ENCODE data around the gene CACNA1H. TPM values are rescaled to one million over a fixed set of nuclear protein-coding genes. Genes with fewer than 3 reads are reported as not detected.

Gene CACNA1H
- total and polyA plus RNA-seq, 2 donors = 0.61 to 2.6 TPM

- 83% methylated on average over 16 of the region's 16 CpGs for WGBS
- Histone ChIP-seq H3K27me3 (ENCODE audit: control insufficient read depth in 2 of 2, insufficient read depth in 1 of 2, low read length in 1 of 2) (no peaks in the 10 kb centered on the region), H3K9me3 (ENCODE audit: control insufficient read depth in 2 of 2, insufficient read depth in 1 of 2, low read length in 1 of 2) (peaks cover 0 to 7% of the 10 kb centered on the region in 2 donors), H3K36me3 (ENCODE audit: control insufficient read depth in 2 of 2, insufficient read depth in 2 of 2, low read length in 1 of 2) (no peaks in the 10 kb centered on the region), H3K4me1 (ENCODE audit: control insufficient read depth in 2 of 2, insufficient read depth in 2 of 2, low read length in 2 of 2) (no peaks in the 10 kb centered on the region), H3K27ac (ENCODE audit: low read depth in 1 of 2, low read length in 1 of 2) (no peak overlapping the region), H3K4me3 (ENCODE audit: low read length in 2 of 2) (no peak overlapping the region)
- peak in 1 of 9 donors; percentile 9 for DNase-seq (ENCODE audit: low read depth in 6 of 9, low spot score in 9 of 9)
Observed at GRCh38 chr16:1206786-1207185, 53.9 kb downstream of the CACNA1H start.

- 73% methylated on average over 22 of the region's 22 CpGs for WGBS
- DNase-seq (ENCODE audit: low read depth in 6 of 9, low spot score in 9 of 9) = peak in 4 of 9 donors; percentile 3 to 60 (median 10)
- no peak overlapping the region for H3K4me3 ChIP-seq (ENCODE audit: low read length in 2 of 2)
- peak overlapping the region; percentile 1 to 58 for H3K27ac ChIP-seq (ENCODE audit: low read depth in 1 of 2, low read length in 1 of 2)
- H3K4me1 ChIP-seq (ENCODE audit: control insufficient read depth in 2 of 2, insufficient read depth in 2 of 2, low read length in 2 of 2) = no peaks in the 10 kb centered on the region
- H3K27me3 ChIP-seq (ENCODE audit: control insufficient read depth in 2 of 2, insufficient read depth in 1 of 2, low read length in 1 of 2) = no peaks in the 10 kb centered on the region
- peaks cover 0 to 3% of the 10 kb centered on the region in 2 donors for H3K9me3 ChIP-seq (ENCODE audit: control insufficient read depth in 2 of 2, insufficient read depth in 1 of 2, low read length in 1 of 2)
- H3K36me3 ChIP-seq (ENCODE audit: control insufficient read depth in 2 of 2, insufficient read depth in 2 of 2, low read length in 1 of 2) = no peaks in the 10 kb centered on the region
Observed at GRCh38 chr16:1208239-1208830, 55.4 kb downstream of the CACNA1H start.

GRCh38 chr16:1209081-1209480 lies 56.2 kb downstream of the CACNA1H start:
- H3K27me3 ChIP-seq (ENCODE audit: control insufficient read depth in 2 of 2, insufficient read depth in 1 of 2, low read length in 1 of 2) = no peaks in the 10 kb centered on the region
- DNase-seq (ENCODE audit: low read depth in 6 of 9, low spot score in 9 of 9) = no peak
- H3K36me3 ChIP-seq (ENCODE audit: control insufficient read depth in 2 of 2, insufficient read depth in 2 of 2, low read length in 1 of 2) = no peaks in the 10 kb centered on the region
- H3K4me1 ChIP-seq (ENCODE audit: control insufficient read depth in 2 of 2, insufficient read depth in 2 of 2, low read length in 2 of 2) = no peaks in the 10 kb centered on the region
- 96% methylated on average over 43 of the region's 43 CpGs for WGBS
- no peaks in the 10 kb centered on the region for H3K9me3 ChIP-seq (ENCODE audit: control insufficient read depth in 2 of 2, insufficient read depth in 1 of 2, low read length in 1 of 2)
- no peak overlapping the region for H3K27ac ChIP-seq (ENCODE audit: low read depth in 1 of 2, low read length in 1 of 2)
- H3K4me3 ChIP-seq (ENCODE audit: low read length in 2 of 2) = no peak overlapping the region

GRCh38 chr16:1210461-1210860 lies 57.6 kb downstream of the CACNA1H start:
- no peaks in the 10 kb centered on the region for H3K27me3 ChIP-seq (ENCODE audit: control insufficient read depth in 2 of 2, insufficient read depth in 1 of 2, low read length in 1 of 2)
- no peak for DNase-seq (ENCODE audit: low read depth in 6 of 9, low spot score in 9 of 9)
- H3K27ac ChIP-seq (ENCODE audit: low read depth in 1 of 2, low read length in 1 of 2) = no peak overlapping the region
- no peaks in the 10 kb centered on the region for H3K9me3 ChIP-seq (ENCODE audit: control insufficient read depth in 2 of 2, insufficient read depth in 1 of 2, low read length in 1 of 2)
- no peaks in the 10 kb centered on the region for H3K36me3 ChIP-seq (ENCODE audit: control insufficient read depth in 2 of 2, insufficient read depth in 2 of 2, low read length in 1 of 2)
- H3K4me3 ChIP-seq (ENCODE audit: low read length in 2 of 2) = no peak overlapping the region
- WGBS = 94% methylated on average over 23 of the region's 23 CpGs
- no peaks in the 10 kb centered on the region for H3K4me1 ChIP-seq (ENCODE audit: control insufficient read depth in 2 of 2, insufficient read depth in 2 of 2, low read length in 2 of 2)

- Histone ChIP-seq H3K36me3 (ENCODE audit: control insufficient read depth in 2 of 2, insufficient read depth in 2 of 2, low read length in 1 of 2) (no peaks in the 10 kb centered on the region), H3K4me1 (ENCODE audit: control insufficient read depth in 2 of 2, insufficient read depth in 2 of 2, low read length in 2 of 2) (no peaks in the 10 kb centered on the region), H3K27ac (ENCODE audit: low read depth in 1 of 2, low read length in 1 of 2) (no peak overlapping the region), H3K27me3 (ENCODE audit: control insufficient read depth in 2 of 2, insufficient read depth in 1 of 2, low read length in 1 of 2) (no peaks in the 10 kb centered on the region), H3K9me3 (ENCODE audit: control insufficient read depth in 2 of 2, insufficient read depth in 1 of 2, low read length in 1 of 2) (no peaks in the 10 kb centered on the region), H3K4me3 (ENCODE audit: low read length in 2 of 2) (no peak overlapping the region)
- no peak for DNase-seq (ENCODE audit: low read depth in 6 of 9, low spot score in 9 of 9)
- WGBS = 92% methylated on average over 65 of the region's 65 CpGs
Observed at GRCh38 chr16:1211451-1212268, 58.8 kb downstream of the CACNA1H start.

- no peak overlapping the region for H3K4me3 ChIP-seq (ENCODE audit: low read length in 2 of 2)
- 95% methylated on average over 40 of the region's 40 CpGs for WGBS
- H3K27me3 ChIP-seq (ENCODE audit: control insufficient read depth in 2 of 2, insufficient read depth in 1 of 2, low read length in 1 of 2) = no peaks in the 10 kb centered on the region
- no peaks in the 10 kb centered on the region for H3K9me3 ChIP-seq (ENCODE audit: control insufficient read depth in 2 of 2, insufficient read depth in 1 of 2, low read length in 1 of 2)
- no peak for DNase-seq (ENCODE audit: low read depth in 6 of 9, low spot score in 9 of 9)
- no peaks in the 10 kb centered on the region for H3K4me1 ChIP-seq (ENCODE audit: control insufficient read depth in 2 of 2, insufficient read depth in 2 of 2, low read length in 2 of 2)
- H3K36me3 ChIP-seq (ENCODE audit: control insufficient read depth in 2 of 2, insufficient read depth in 2 of 2, low read length in 1 of 2) = no peaks in the 10 kb centered on the region
- no peak overlapping the region for H3K27ac ChIP-seq (ENCODE audit: low read depth in 1 of 2, low read length in 1 of 2)
Observed at GRCh38 chr16:1212616-1213194, 59.8 kb downstream of the CACNA1H start.

- DNase-seq (ENCODE audit: low read depth in 6 of 9, low spot score in 9 of 9) = no peak
- H3K27ac ChIP-seq (ENCODE audit: low read depth in 1 of 2, low read length in 1 of 2) = no peak overlapping the region
- no peaks in the 10 kb centered on the region for H3K9me3 ChIP-seq (ENCODE audit: control insufficient read depth in 2 of 2, insufficient read depth in 1 of 2, low read length in 1 of 2)
- H3K4me3 ChIP-seq (ENCODE audit: low read length in 2 of 2) = no peak overlapping the region
- no peaks in the 10 kb centered on the region for H3K4me1 ChIP-seq (ENCODE audit: control insufficient read depth in 2 of 2, insufficient read depth in 2 of 2, low read length in 2 of 2)
- 81% methylated on average over 8 of the region's 8 CpGs for WGBS
- no peaks in the 10 kb centered on the region for H3K36me3 ChIP-seq (ENCODE audit: control insufficient read depth in 2 of 2, insufficient read depth in 2 of 2, low read length in 1 of 2)
- no peaks in the 10 kb centered on the region for H3K27me3 ChIP-seq (ENCODE audit: control insufficient read depth in 2 of 2, insufficient read depth in 1 of 2, low read length in 1 of 2)
Observed at GRCh38 chr16:1213231-1213630, 60.3 kb downstream of the CACNA1H start.

GRCh38 chr16:1213796-1214372 lies 61.0 kb downstream of the CACNA1H start:
- 90% methylated on average over 25 of the region's 25 CpGs for WGBS
- DNase-seq (ENCODE audit: low read depth in 6 of 9, low spot score in 9 of 9) = no peak
- H3K36me3 ChIP-seq (ENCODE audit: control insufficient read depth in 2 of 2, insufficient read depth in 2 of 2, low read length in 1 of 2) = no peaks in the 10 kb centered on the region

GRCh38 chr16:1214719-1215118 lies 61.8 kb downstream of the CACNA1H start:
- no peak for DNase-seq (ENCODE audit: low read depth in 6 of 9, low spot score in 9 of 9)
- Histone ChIP-seq H3K27me3 (ENCODE audit: control insufficient read depth in 2 of 2, insufficient read depth in 1 of 2, low read length in 1 of 2) (no peaks in the 10 kb centered on the region), H3K27ac (ENCODE audit: low read depth in 1 of 2, low read length in 1 of 2) (no peak overlapping the region), H3K4me1 (ENCODE audit: control insufficient read depth in 2 of 2, insufficient read depth in 2 of 2, low read length in 2 of 2) (no peaks in the 10 kb centered on the region), H3K4me3 (ENCODE audit: low read length in 2 of 2) (no peak overlapping the region), H3K36me3 (ENCODE audit: control insufficient read depth in 2 of 2, insufficient read depth in 2 of 2, low read length in 1 of 2) (no peaks in the 10 kb centered on the region), H3K9me3 (ENCODE audit: control insufficient read depth in 2 of 2, insufficient read depth in 1 of 2, low read length in 1 of 2) (no peaks in the 10 kb centered on the region)
- WGBS = 88% methylated on average over 16 of the region's 16 CpGs

More at GRCh38 chr16:1213796-1214372, 61.0 kb downstream of the CACNA1H start:
- no peaks in the 10 kb centered on the region for H3K27me3 ChIP-seq (ENCODE audit: control insufficient read depth in 2 of 2, insufficient read depth in 1 of 2, low read length in 1 of 2)
- no peak overlapping the region for H3K4me3 ChIP-seq (ENCODE audit: low read length in 2 of 2)
- no peaks in the 10 kb centered on the region for H3K4me1 ChIP-seq (ENCODE audit: control insufficient read depth in 2 of 2, insufficient read depth in 2 of 2, low read length in 2 of 2)
- H3K9me3 ChIP-seq (ENCODE audit: control insufficient read depth in 2 of 2, insufficient read depth in 1 of 2, low read length in 1 of 2) = no peaks in the 10 kb centered on the region
- H3K27ac ChIP-seq (ENCODE audit: low read depth in 1 of 2, low read length in 1 of 2) = no peak overlapping the region

Measured in thymus (tissue), 11 donors.